HG02884 (cell line): ENCODE data around the gene PCNX1.
"Not testable (repeated sequence)": the region's sequence is repeated elsewhere in the genome, so short reads cannot be mapped to it uniquely, and the experiment has no call there.

Experiments used
- ATAC-seq: cut with Tn5 transposase; IDR thresholded peaks from one replicate; pipeline ENCODE4 v1.9.1; 2021; ENCODE audit warnings: mild to moderate bottlenecking, moderate library complexity; ENCODE audit not compliant: unreplicated experiment

PCNX1 gene

GRCh38 chr14:70915415-70915814, 8.2 kb downstream of the PCNX1 start:
- ATAC-seq: no peak

- no peak for ATAC-seq
Measured at GRCh38 chr14:70916300-70916699, 9.0 kb downstream of the PCNX1 start.

GRCh38 chr14:70916799-70917198, 9.5 kb downstream of the PCNX1 start:
- no peak for ATAC-seq

GRCh38 chr14:70917633-70918032, 10.4 kb downstream of the PCNX1 start:
- ATAC-seq: no peak

- ATAC-seq: no peak
Measured at GRCh38 chr14:70919774-70920173, 12.5 kb downstream of the PCNX1 start.

GRCh38 chr14:70920608-70921007, 13.3 kb downstream of the PCNX1 start:
- no peak for ATAC-seq

- no peak for ATAC-seq
Measured at GRCh38 chr14:70921669-70922068, 14.4 kb downstream of the PCNX1 start.

- ATAC-seq: no peak
Measured at GRCh38 chr14:70924521-70924920, 17.3 kb downstream of the PCNX1 start.

GRCh38 chr14:70926235-70926830, 19.1 kb downstream of the PCNX1 start:
- ATAC-seq: no peak

- no peak for ATAC-seq
Measured at GRCh38 chr14:70931008-70931407, 23.7 kb downstream of the PCNX1 start.

GRCh38 chr14:70934084-70934483, 26.8 kb downstream of the PCNX1 start:
- no peak for ATAC-seq

- no peak for ATAC-seq
Measured at GRCh38 chr14:70934502-70935134, 27.4 kb downstream of the PCNX1 start.

- no peak for ATAC-seq
Measured at GRCh38 chr14:70935135-70935534, 27.9 kb downstream of the PCNX1 start.

- ATAC-seq: not testable (repeated sequence)
Measured at GRCh38 chr14:70939693-70940092, 32.4 kb downstream of the PCNX1 start.

- not testable (repeated sequence) for ATAC-seq
Measured at GRCh38 chr14:70941637-70942341, 34.5 kb downstream of the PCNX1 start.

- no peak for ATAC-seq
Measured at GRCh38 chr14:70942342-70942706, 35.1 kb downstream of the PCNX1 start.

- not testable (repeated sequence) for ATAC-seq
Measured at GRCh38 chr14:70942721-70943120, 35.5 kb downstream of the PCNX1 start.

GRCh38 chr14:70943838-70944237, 36.6 kb downstream of the PCNX1 start:
- ATAC-seq: no peak

- no peak for ATAC-seq
Measured at GRCh38 chr14:70947739-70948138, 40.5 kb downstream of the PCNX1 start.

- no peak for ATAC-seq
Measured at GRCh38 chr14:70952485-70952884, 45.2 kb downstream of the PCNX1 start.

GRCh38 chr14:70954068-70954467, 46.8 kb downstream of the PCNX1 start:
- no peak for ATAC-seq
